Fibroblast of skin of right quadriceps (primary cell): ENCODE data around the gene LAPTM5.

Experiments used
- DNase-seq: peaks from one replicate; pipeline ENCODE4 v3.0.0-alpha.2; 2013

The LAPTM5 gene

GRCh38 chr1:30755334-30755733 is 2.2 kb downstream of the LAPTM5 start:
- DNase-seq: no peak

GRCh38 chr1:30754684-30755171 is 2.8 kb downstream of the LAPTM5 start:
- no peak for DNase-seq

- no peak for DNase-seq
These were observed 3.9 kb downstream of the LAPTM5 start for GRCh38 chr1:30753660-30754123.

- DNase-seq: no peak
These were observed 4.5 kb downstream of the LAPTM5 start for GRCh38 chr1:30753118-30753517.

- no peak for DNase-seq
These were observed 5.0 kb downstream of the LAPTM5 start for GRCh38 chr1:30752651-30752908.

- DNase-seq: no peak
These were observed 5.5 kb downstream of the LAPTM5 start for GRCh38 chr1:30751830-30752650.

GRCh38 chr1:30750731-30751291 is 6.8 kb downstream of the LAPTM5 start:
- no peak for DNase-seq

GRCh38 chr1:30749691-30750583 is 7.6 kb downstream of the LAPTM5 start:
- no peak for DNase-seq

GRCh38 chr1:30748699-30749401 is 8.7 kb downstream of the LAPTM5 start:
- no peak for DNase-seq

GRCh38 chr1:30748098-30748698 is 9.4 kb downstream of the LAPTM5 start:
- DNase-seq: no peak

GRCh38 chr1:30747033-30748008 is 10.3 kb downstream of the LAPTM5 start:
- DNase-seq: no peak

GRCh38 chr1:30746212-30747032 is 11.2 kb downstream of the LAPTM5 start:
- no peak for DNase-seq

GRCh38 chr1:30745834-30746208 is 11.8 kb downstream of the LAPTM5 start:
- no peak for DNase-seq

GRCh38 chr1:30745156-30745833 is 12.3 kb downstream of the LAPTM5 start:
- DNase-seq: no peak

GRCh38 chr1:30744060-30744756 is 13.4 kb downstream of the LAPTM5 start:
- DNase-seq: no peak

GRCh38 chr1:30743584-30744059 is 14.0 kb downstream of the LAPTM5 start:
- no peak for DNase-seq

- no peak for DNase-seq
These were observed 14.5 kb downstream of the LAPTM5 start for GRCh38 chr1:30742963-30743559.

GRCh38 chr1:30742300-30742962 is 15.1 kb downstream of the LAPTM5 start:
- DNase-seq: no peak
